ENCODE results near the gene UBTF. TPM values are rescaled to one million over a fixed set of nuclear protein-coding genes. Genes with fewer than 3 reads are reported as not detected.

The UBTF gene
- total RNA-seq, 2 donors from 2014 or later, result 48.2 to 55.4 TPM

DNA sequence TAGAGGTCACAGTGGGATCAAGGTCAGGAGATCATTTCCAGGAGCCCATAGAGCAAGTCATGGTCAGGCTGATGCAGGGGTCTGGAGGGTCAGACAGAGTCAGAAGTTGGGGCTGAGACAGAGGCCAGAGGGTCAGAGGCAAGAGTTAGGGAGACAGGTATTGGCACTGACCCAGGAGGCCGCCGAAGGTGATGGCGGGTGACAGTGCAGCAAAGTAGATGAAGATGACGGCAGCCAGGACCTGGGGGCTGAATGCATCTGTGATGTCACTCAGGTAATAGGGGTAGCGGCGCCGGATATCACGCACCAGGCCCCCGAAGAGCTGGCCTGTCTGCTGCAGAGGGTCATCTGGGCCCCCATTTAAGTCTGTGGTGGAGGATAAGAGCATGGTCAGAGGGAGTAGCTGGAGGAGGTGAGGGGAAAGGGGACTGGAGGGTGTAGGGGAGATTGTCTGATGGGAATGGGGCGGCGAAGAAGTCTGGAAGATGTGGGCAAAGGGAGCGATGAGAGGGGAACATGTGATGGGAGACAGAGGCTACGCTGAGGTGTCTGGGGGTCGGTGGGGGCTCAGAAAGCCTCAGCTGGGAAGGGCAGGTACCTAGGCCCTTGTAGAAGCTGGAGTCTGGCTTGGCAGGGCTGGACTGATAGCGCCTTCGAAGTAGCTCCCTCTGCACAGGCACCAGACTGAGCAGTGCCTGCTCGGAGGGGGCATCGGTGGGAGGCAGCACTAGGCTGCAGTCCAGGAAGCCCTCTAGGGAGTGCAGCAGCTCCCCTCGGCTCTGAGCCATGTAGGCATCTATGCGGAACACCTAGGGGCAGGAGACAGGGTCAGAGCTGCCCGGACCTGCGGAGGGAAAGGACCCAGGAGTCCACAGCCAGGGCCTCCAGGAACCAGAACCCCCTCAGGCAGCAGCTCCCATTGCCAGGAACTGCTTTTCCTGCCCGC lies 38.6 kb upstream of the UBTF start:
- ATAC-seq (ENCODE audit: insufficient number of reproducible peaks, low FRiP score, low read depth) (no peak), DNase-seq (ENCODE audit: low spot score) (no peak)
- H3K27ac ChIP-seq, result no peak overlapping the region
- no peaks in the 10 kb centered on the region for H3K4me1 ChIP-seq (ENCODE audit: control insufficient read depth in 1 of 2, low read depth in 2 of 2)
- H3K27me3 ChIP-seq (replicated peaks; ENCODE audit: insufficient read depth), result no peaks in the 10 kb centered on the region
- TF ChIP-seq, protein P1, sequence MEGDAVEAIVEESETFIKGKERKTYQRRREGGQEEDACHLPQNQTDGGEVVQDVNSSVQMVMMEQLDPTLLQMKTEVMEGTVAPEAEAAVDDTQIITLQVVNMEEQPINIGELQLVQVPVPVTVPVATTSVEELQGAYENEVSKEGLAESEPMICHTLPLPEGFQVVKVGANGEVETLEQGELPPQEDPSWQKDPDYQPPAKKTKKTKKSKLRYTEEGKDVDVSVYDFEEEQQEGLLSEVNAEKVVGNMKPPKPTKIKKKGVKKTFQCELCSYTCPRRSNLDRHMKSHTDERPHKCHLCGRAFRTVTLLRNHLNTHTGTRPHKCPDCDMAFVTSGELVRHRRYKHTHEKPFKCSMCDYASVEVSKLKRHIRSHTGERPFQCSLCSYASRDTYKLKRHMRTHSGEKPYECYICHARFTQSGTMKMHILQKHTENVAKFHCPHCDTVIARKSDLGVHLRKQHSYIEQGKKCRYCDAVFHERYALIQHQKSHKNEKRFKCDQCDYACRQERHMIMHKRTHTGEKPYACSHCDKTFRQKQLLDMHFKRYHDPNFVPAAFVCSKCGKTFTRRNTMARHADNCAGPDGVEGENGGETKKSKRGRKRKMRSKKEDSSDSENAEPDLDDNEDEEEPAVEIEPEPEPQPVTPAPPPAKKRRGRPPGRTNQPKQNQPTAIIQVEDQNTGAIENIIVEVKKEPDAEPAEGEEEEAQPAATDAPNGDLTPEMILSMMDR (IDR thresholded peaks at IDR 0.05), result no peak
- H3K9me3 ChIP-seq, result no peaks in the 10 kb centered on the region
- H3K4me3 ChIP-seq, result no peak overlapping the region
- no peaks in the 10 kb centered on the region for H3K36me3 ChIP-seq

DNA sequence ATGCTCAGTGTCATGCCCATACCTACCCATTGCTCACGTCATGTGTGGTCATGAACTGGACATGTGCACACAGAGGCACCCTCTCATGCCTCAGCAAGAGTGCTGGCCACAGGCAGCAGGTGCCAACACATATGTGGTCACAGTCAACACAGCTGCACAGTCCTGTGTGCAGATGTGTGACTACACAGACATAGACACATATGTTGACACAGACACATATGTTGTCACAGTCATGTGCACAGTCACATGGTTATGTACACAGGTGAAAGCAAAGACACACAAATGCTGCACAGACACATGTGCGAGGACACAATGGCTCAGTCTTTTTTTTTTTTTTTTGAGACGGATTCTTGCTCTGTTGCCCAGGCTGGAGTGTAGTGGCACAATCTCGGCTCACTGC lies 37.2 kb upstream of the UBTF start:
- H3K27ac ChIP-seq, result no peak overlapping the region
- ATAC-seq (ENCODE audit: insufficient number of reproducible peaks, low FRiP score, low read depth) (no peak), DNase-seq (ENCODE audit: low spot score) (no peak)
- H3K27me3 ChIP-seq (replicated peaks; ENCODE audit: insufficient read depth), result no peaks in the 10 kb centered on the region
- H3K9me3 ChIP-seq, result no peaks in the 10 kb centered on the region
- no peaks in the 10 kb centered on the region for H3K36me3 ChIP-seq
- no peak overlapping the region for H3K4me3 ChIP-seq
- no peaks in the 10 kb centered on the region for H3K4me1 ChIP-seq (ENCODE audit: control insufficient read depth in 1 of 2, low read depth in 2 of 2)
- TF ChIP-seq, protein P1 (IDR thresholded peaks at IDR 0.05), result no peak

DNA sequence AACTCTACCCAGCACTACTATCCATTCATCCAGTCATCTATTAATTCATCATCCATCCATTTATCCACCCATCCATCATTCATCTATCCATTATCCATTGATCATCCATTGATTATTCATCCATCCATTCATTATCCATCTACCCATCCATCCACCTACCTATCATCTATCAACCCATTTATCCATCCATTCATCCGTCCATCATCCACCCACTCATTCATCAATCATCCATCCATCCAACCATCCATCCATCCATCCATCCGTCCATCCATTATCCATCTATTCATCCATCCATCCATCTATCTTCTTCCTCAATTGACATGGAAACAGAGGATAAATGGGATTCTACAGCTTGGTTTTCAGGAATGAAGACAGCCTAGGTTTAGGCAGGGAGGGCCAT lies 36.4 kb upstream of the UBTF start:
- Histone ChIP-seq H3K27me3 (replicated peaks; ENCODE audit: insufficient read depth) (no peaks in the 10 kb centered on the region), H3K27ac (no peak overlapping the region), H3K36me3 (no peaks in the 10 kb centered on the region), H3K4me1 (ENCODE audit: control insufficient read depth in 1 of 2, low read depth in 2 of 2) (no peaks in the 10 kb centered on the region), H3K4me3 (no peak overlapping the region), H3K9me3 (no peaks in the 10 kb centered on the region)
- ATAC-seq (ENCODE audit: insufficient number of reproducible peaks, low FRiP score, low read depth) (no peak), DNase-seq (ENCODE audit: low spot score) (no peak)
- TF ChIP-seq, protein P1 (IDR thresholded peaks at IDR 0.05), result no peak

DNA sequence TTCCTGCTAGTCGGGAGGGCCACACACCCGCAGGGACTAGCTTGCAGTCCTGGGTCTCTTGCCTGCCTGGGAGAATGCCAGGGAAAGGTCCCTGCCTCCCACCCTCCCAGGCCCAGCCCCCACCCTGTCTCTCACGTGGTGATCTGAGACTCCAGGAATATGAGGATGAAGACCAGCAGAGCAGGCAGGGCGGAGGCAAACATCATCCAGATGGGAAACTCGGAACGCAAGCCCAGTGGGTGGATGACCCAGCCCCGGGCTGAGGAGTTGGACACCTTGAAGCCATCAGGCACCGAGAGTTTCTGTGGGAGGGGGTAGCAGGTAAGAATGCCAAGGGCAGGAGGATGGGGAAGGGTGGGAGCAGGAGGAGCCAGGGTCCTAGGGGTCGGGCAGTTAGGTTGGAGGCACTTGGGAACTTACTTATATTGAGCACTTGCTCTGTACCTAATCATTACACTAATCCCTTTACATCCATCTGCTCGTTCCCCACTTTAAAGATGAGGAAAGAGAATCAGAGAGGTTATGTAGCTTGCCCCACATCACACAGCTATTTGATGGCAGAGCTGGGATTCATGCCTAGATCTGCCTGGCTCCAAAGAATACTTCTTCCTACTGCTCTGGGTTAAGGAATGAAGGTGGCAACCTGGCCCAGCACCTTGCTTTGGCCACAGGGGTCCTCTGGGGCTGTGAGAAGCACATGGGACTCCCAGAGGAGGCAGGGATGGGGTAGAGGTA lies 35.1 kb upstream of the UBTF start:
- no peaks in the 10 kb centered on the region for H3K36me3 ChIP-seq
- H3K27ac ChIP-seq, result no peak overlapping the region
- H3K9me3 ChIP-seq, result no peaks in the 10 kb centered on the region
- DNase-seq (ENCODE audit: low spot score) (no peak), ATAC-seq (ENCODE audit: insufficient number of reproducible peaks, low FRiP score, low read depth) (no peak)
- TF ChIP-seq, protein P1 (IDR thresholded peaks at IDR 0.05), result no peak
- H3K4me3 ChIP-seq, result no peak overlapping the region
- H3K4me1 ChIP-seq (ENCODE audit: control insufficient read depth in 1 of 2, low read depth in 2 of 2), result no peaks in the 10 kb centered on the region
- no peaks in the 10 kb centered on the region for H3K27me3 ChIP-seq (replicated peaks; ENCODE audit: insufficient read depth)

DNA sequence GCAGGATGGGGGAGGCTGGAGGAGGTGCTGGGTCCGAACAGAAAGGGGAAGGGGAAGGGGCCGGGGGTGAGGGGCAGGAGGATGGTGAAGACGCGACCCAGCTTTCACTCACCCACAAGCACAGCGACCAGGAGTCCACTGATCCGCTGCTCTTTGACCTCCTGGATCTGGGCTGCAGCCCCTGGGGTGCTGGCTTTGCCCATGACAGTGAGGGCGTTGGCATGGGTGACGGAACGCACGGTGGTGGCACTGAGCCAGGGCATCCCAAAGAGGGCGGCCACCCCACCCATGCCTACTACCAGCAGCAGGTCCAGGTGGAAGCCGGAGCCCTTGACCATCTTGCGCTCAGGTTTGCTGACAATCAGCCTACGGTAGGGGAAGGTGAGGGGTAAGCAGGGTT lies 33.5 kb upstream of the UBTF start:
- ATAC-seq (ENCODE audit: insufficient number of reproducible peaks, low FRiP score, low read depth), result no peak

More for the DNA sequence above, 33.5 kb upstream of the UBTF start:
- Histone ChIP-seq H3K4me3 (no peak overlapping the region), H3K9me3 (no peaks in the 10 kb centered on the region), H3K27ac (no peak overlapping the region), H3K36me3 (no peaks in the 10 kb centered on the region), H3K4me1 (ENCODE audit: control insufficient read depth in 1 of 2, low read depth in 2 of 2) (no peaks in the 10 kb centered on the region), H3K27me3 (replicated peaks; ENCODE audit: insufficient read depth) (no peaks in the 10 kb centered on the region)
- DNase-seq (ENCODE audit: low spot score), result no peak
- TF ChIP-seq, protein P1 (IDR thresholded peaks at IDR 0.05), result no peak
